Measurements from ENCODE around the gene CS. TPM values are rescaled to one million over a fixed set of nuclear protein-coding genes. Genes with fewer than 3 reads are reported as not detected.
A peak's percentile ranks its signal among the peaks of the same experiment; 100 is the strongest.

CS gene
- total RNA-seq, 1 donor from 2014 or later: 779 TPM

- ATAC-seq (ENCODE audit: poor library complexity) (peak; percentile 11), DNase-seq (no peak)
- intact Hi-C loops (cut with DNase I): no loop called here
Measured at GRCh38 chr12:56230432-56231183, 69.5 kb downstream of the CS start.

DNA sequence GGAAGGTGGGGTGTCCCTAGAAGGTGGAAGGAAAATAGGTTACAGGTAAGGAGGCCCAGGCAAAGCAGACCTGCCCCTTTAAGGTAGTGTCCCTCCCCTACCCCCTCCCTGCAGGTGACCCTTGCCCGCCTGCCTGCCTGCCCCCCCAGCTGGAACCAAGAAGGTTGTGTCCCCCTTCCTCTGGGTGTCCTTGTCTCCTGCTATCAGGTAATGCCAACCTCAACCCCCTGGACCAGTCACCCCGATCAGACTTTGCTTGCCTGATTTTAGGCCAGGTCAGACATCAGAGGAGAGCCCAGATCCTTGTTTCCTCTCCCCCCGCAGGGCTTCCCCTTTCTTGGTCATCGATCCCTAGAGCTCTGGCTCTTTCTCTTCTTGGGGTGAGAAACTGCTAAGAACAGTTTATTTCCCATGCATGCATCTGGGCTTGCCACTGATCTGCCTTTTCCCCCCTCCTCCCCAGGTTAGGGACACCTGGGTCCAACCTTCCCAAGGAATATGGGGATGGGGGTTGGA is 70.2 kb downstream of the CS start, which contains the start of gene SLC39A5:
Gene SLC39A5 (plus strand): TSS at position 136 of the 516 bp plus-strand sequence. CDS start 1,224 bp downstream, outside the sequence.
- DNase-seq: no peak
- no peak for ATAC-seq (ENCODE audit: poor library complexity)
- intact Hi-C loops (cut with DNase I): no loop called here

DNA sequence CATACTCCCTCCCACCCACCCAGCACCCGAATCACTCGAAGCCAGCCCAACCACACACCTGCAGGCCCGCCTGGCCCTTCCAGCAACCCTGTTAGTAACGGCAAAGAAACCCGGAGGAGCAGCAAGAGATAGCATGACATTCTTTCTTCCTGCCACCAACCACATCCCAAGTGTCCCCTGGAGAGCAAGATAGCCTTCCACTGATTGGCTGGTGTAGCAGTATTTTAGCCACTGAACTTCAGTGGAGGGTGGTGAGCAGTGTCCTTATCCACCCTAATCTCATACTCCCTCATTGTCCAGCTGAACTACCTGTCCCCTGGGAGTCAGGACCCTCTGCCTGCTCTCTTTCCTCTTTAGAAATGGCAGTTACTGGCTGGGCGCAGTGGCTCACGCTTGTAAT is 71.0 kb downstream of the CS start:
- intact Hi-C loops (cut with DNase I): no loop called here
- ATAC-seq (ENCODE audit: poor library complexity) (no peak), DNase-seq (no peak)

- DNase-seq: no peak
- no peak for ATAC-seq (ENCODE audit: poor library complexity)
- intact Hi-C loops (cut with DNase I): no loop called here
Measured at GRCh38 chr12:56224954-56225353, 75.2 kb downstream of the CS start.

DNA sequence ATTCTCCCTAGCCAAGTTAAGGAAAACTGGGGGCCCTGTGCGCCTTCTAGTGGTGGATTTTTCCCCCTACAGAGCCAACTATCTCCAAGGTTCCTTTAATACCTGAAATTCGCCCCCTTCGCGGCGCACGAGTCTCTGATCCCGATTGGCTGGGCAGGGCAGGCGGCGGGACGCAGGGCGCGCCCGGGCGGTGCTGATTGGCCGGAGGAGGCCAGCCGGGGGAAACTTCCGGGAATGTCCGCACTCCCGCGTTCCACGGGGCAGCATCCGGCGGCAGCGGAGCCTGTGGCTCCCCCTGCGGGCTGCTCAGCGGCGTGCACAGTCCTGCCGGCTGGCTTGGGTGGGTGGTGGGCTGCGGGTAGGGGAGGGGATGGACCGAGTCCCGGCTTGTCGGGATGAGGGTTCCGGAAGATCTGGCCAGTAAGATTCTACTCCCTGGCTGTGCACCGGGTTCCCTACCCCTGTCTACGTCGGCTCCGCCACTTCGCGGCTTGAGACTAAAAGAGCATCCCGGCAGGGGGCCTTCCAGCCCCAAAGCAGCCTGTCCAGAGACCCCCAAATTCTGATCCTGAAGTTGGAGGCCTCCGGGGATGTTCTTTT is 75.9 kb downstream of the CS start, which contains the start of gene NABP2:
Gene NABP2 (plus strand): TSS at position 241 of the 600 bp plus-strand sequence. CDS start 515 bp downstream, outside the sequence.
- intact Hi-C loops (cut with DNase I): no loop called here
- DNase-seq: peak; percentile 99
- ATAC-seq (ENCODE audit: poor library complexity): peak; percentile 87

- no peak for DNase-seq
- intact Hi-C loops (cut with DNase I): loop anchor here (2.0 kb wide), 2 partner anchors 33 to 105 kb away; partner anchors contain the start of gene ZC3H10
- peak; percentile 0 for ATAC-seq (ENCODE audit: poor library complexity)
Measured at GRCh38 chr12:56223571-56224101, 76.5 kb downstream of the CS start.

- DNase-seq (no peak), ATAC-seq (ENCODE audit: poor library complexity) (no peak)
- intact Hi-C loops (cut with DNase I): loop anchor here (2.0 kb wide), 2 partner anchors 32 to 104 kb away; partner anchors contain the start of gene ZC3H10
Measured at GRCh38 chr12:56222531-56222895, 77.6 kb downstream of the CS start.

DNA sequence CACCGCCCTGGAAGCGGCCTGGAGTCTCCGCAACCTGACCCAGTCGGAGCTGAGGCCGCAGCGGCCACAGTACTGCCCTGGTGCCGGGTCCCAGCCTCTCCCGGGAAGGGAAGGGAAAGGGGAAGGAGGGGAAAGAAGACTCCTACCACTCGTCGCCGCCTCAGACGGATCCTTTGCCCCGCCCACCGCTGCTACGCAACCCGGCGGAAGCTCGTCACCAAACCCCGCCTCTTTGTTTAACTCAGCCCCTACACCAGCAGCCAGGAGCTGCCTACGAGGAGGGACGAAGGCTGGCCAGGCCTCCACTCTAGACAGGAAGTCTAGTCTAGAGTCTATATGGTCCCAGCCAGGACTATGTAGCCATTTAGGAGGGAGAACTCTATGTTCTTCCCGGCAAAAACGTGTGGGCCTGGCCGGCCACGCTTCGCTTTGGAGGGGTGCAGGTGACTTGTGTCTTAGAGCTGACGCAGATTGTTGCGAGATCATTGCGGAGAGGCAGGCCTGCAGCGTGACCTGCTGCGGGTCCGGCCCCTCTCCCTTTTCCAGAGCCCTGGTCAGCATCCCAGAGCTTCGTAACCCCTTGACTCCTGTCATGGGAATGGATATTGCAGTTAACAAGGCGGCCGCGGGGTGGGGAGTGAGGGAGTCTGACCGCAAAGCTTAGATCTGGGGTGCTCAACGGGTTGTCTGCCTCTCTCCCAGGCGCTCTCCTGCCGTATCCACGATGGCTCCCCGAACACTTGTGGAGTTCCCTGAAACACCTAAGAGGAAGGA is 78.2 kb downstream of the CS start, which contains the start of gene RNF41:
Gene RNF41 (minus strand): TSS at position 166 of the 774 bp plus-strand sequence. CDS start 7,875 bp downstream, outside the sequence.
- peak; percentile 99 for DNase-seq
- intact Hi-C loops (cut with DNase I): loop anchor here (2.0 kb wide), 2 partner anchors 31 to 103 kb away; partner anchors contain the start of gene ZC3H10
- ATAC-seq (ENCODE audit: poor library complexity): peak; percentile 93

Other genes with a start within 250 kb of the CS start
- 4.8 TPM for gene ERBB3, start 220.2 kb downstream of the CS start, total RNA-seq
- 68.0 TPM for gene PA2G4, start 195.8 kb downstream of the CS start, total RNA-seq
- gene RPL41, start 183.7 kb downstream of the CS start, total RNA-seq: 1,888 TPM
- 5.8 TPM for gene ZC3H10, start 182.1 kb downstream of the CS start, total RNA-seq
- gene ESYT1, start 172.1 kb downstream of the CS start, total RNA-seq: 27.0 TPM
- 42.7 TPM for gene MYL6B, start 147.7 kb downstream of the CS start, total RNA-seq
- 513 TPM for gene MYL6, start 142.0 kb downstream of the CS start, total RNA-seq
- gene SMARCC2, start 110.8 kb downstream of the CS start, total RNA-seq: 63.4 TPM
- gene RNF41, start 78.4 kb downstream of the CS start, total RNA-seq: 48.1 TPM
- gene NABP2, start 76.0 kb downstream of the CS start, total RNA-seq: 18.8 TPM
- not detected for gene SLC39A5, start 70.3 kb downstream of the CS start, total RNA-seq
- 24.6 TPM for gene ANKRD52, start 41.9 kb downstream of the CS start, total RNA-seq
- gene COQ10A, start 33.4 kb downstream of the CS start, total RNA-seq: 153 TPM
- gene CNPY2, start 15.7 kb upstream of the CS start, total RNA-seq: 31.2 TPM
- gene PAN2, start 33.7 kb upstream of the CS start, total RNA-seq: 38.6 TPM
- not detected for gene IL23A, start 38.6 kb upstream of the CS start, total RNA-seq
- gene STAT2, start 59.8 kb upstream of the CS start, total RNA-seq: 28.3 TPM
- not detected for gene APOF, start 62.5 kb upstream of the CS start, total RNA-seq
- gene TIMELESS, start 149.1 kb upstream of the CS start, total RNA-seq: 2.7 TPM
- gene MIP, start 154.3 kb upstream of the CS start, total RNA-seq: not detected
- 2.9 TPM for gene SPRYD4, start 168.2 kb upstream of the CS start, total RNA-seq
- 0.40 TPM for gene GLS2, start 187.8 kb upstream of the CS start, total RNA-seq
- 25.0 TPM for gene RBMS2, start 221.5 kb upstream of the CS start, total RNA-seq

Data from Right ventricle myocardium superior (tissue), 1 donor.